ENCODE measurements around the gene CELF5. TPM values are rescaled to one million over a fixed set of nuclear protein-coding genes. Genes with fewer than 3 reads are reported as not detected.
A peak's percentile ranks its signal among the peaks of the same experiment; 100 is the strongest.

The CELF5 gene
- total RNA-seq, 1 experiment from 2014 or later = not detected

DNA sequence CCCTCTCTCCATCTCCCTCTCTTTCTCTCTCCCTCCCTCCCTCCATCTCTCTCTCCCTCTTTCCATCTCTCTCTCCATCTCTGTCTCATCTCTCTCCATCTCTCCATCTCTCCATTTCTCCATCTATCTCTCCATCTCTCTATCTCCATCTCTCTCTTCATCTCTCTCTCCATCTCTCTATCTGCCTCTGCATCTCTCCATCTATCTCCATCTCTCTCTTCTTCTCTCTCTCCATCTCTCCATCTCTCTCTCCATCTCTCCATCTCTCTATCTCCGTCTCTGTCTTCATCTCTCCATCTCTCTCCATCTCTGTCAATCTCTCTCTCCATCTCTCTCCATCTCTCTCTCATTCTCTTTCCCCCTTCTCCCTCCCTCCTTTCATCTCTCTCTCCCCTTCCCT lies 85.8 kb downstream of the CELF5 start:
- H3K27me3 ChIP-seq = no peaks in the 10 kb centered on the region
- no peak overlapping the region for H3K4me3 ChIP-seq
- no peaks in the 10 kb centered on the region for H3K9me3 ChIP-seq
- no peak for DNase-seq
- H3K36me3 ChIP-seq = no peaks in the 10 kb centered on the region

DNA sequence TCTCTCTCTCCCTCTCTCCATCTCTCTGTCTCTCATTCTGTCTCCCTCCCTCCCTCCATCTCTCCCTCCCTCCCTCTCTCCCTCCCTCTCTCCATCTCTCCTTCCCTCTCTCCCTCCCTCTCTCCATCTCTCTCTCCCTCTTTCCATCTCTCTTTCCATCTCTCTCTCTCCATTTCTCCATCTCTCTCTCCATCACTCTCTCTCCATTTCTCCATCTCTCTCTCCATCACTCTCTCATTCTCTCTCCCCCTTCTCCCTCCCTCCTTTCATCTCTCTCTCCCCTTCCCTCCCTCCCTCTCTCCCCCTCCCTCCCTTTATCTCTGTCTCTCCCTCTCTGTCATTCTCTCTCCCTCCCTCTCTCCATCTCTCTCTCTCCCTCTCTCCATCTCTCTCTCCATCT lies 86.2 kb downstream of the CELF5 start:
- Histone ChIP-seq H3K27me3 (no peaks in the 10 kb centered on the region), H3K36me3 (no peaks in the 10 kb centered on the region), H3K4me3 (no peak overlapping the region), H3K9me3 (no peaks in the 10 kb centered on the region)
- no peak for DNase-seq

DNA sequence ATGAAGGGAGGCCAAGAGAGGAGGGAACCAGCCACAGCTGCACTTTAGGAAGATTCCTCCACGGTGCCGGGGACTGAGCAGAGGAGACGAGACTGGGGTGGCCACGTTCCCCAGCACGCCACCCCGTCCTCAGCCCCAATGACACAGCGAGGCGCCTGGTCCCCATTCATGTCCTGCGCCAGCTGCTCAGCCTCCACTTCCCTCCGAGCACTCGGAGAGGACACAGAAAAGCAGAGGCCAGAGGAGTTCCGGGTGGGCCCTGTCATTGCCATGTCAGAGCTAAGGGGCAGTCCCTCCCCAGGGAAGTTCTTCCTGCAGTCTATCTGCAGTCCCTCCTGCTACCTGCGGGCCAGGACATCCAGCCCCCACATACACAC lies 88.7 kb downstream of the CELF5 start:
- H3K9me3 ChIP-seq = no peaks in the 10 kb centered on the region
- H3K27me3 ChIP-seq = no peaks in the 10 kb centered on the region
- no peak overlapping the region for H3K4me3 ChIP-seq
- no peak for DNase-seq
- no peaks in the 10 kb centered on the region for H3K36me3 ChIP-seq

DNA sequence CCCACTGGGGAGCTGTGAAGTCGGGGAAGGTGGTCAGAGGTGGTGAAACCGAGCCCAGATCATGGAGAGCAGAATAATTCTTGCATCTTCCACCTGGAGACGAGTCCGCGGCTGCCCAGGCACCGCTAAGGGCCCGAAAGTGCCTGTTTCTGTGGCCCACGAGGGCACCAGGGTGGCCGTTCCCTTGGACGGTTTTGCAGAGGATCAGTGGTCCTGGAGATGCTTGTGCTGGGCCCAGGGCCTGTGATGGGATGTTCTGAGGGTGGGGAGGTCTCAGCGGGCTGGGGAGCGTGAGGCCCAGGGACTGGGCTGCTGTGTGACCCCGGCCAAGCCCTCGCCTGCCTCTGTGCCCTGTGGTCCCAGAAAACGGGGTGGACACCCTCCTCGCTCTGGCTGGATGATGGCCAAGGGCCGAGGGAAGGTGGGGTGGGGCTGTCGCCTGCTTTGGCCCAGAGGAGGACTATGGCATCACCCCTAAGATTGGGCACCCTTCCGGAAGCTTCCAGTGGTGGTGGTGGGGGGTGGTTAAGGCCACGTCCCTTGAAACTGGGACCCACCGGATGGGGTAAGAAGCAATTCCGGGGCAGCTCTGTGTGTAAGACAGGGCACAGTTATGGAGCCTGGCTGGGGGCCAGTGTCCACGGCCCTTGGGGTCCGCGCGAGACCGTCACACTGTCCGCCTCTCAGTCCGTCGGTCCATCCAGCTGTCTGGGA lies 90.7 kb downstream of the CELF5 start:
- H3K4me3 ChIP-seq = no peak overlapping the region

DNA sequence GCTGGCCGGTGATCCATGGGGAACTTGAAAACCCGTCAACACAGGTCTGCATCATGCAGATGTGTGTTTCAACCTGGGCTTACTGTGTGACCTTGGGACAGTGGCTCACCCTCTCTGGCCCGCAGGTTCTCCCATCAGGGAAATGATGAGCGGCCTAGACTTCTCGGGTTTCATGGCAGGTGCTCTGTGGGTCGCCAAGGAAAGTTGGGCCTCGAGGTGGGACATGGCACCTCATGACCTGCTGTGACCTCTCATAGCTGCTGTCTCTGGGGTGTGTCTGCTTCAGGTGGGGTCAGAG lies 91.2 kb downstream of the CELF5 start:
- Histone ChIP-seq H3K36me3 (no peaks in the 10 kb centered on the region), H3K9me3 (no peaks in the 10 kb centered on the region), H3K4me3 (no peak overlapping the region), H3K27me3 (no peaks in the 10 kb centered on the region)
- DNase-seq = no peak

More for the DNA sequence above, 90.7 kb downstream of the CELF5 start:
- DNase-seq = no peak
- Histone ChIP-seq H3K36me3 (no peaks in the 10 kb centered on the region), H3K27me3 (no peaks in the 10 kb centered on the region), H3K9me3 (no peaks in the 10 kb centered on the region)

DNA sequence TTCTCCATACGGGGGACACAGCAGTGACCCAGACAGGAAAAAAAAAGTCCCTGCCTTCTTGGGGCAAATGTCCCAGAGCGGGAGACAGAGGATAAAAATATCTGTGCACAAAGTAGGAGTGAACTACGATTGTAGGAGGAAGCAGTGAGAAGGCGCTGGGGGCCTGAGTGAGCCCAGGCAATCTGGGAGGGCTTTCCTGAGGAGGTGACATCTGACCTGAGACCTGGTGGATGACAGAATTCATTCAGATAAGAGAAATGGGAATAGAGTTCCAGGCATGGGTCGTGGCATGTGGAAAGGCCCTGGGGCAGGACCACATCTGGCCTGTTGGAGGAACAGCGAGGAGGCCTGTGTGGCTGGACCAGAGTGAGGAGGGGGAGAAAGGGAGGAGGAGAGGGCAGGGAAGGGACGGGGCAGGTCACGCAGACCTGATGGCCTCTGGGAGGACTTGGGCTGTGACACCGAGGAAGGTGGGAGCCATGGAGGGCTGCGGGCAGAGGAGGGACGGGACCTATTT lies 91.7 kb downstream of the CELF5 start:
- DNase-seq = no peak
- Histone ChIP-seq H3K36me3 (no peaks in the 10 kb centered on the region), H3K27me3 (peaks cover 5% of the 10 kb centered on the region; the same call in 1 of the 2 replicates), H3K4me3 (no peak overlapping the region), H3K9me3 (no peaks in the 10 kb centered on the region)

DNA sequence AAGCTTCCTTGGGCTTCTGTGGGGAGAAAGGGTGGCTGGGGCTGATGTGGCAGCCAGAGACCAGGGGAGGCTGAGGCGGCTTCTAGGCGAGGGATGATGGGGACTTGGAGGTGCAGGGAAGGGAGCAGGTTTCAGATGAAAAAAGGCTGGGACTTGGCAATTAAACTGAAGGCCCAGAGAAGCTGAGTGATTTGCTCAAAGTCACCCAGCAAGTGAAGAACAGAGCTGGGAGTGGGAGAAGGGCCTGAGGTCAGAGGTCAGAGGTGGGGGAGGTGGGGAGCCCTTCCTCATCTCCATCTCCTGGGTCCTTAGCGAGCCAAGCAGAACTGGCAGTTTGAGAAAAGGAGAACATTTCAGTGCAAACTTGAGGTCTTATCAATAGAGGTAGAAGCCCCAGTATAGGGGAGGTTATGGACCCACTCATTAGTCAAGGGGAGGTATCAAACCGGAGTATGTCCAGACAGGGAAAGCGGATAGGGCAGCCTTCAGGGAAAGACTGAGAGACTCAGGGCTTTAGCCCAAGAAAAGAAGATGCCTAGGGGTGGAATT lies 92.3 kb downstream of the CELF5 start:
- no peak for DNase-seq
- peaks cover 5% of the 10 kb centered on the region; the same call in 1 of the 2 replicates for H3K27me3 ChIP-seq
- no peak overlapping the region for H3K4me3 ChIP-seq
- H3K9me3 ChIP-seq = no peaks in the 10 kb centered on the region
- no peaks in the 10 kb centered on the region for H3K36me3 ChIP-seq

DNA sequence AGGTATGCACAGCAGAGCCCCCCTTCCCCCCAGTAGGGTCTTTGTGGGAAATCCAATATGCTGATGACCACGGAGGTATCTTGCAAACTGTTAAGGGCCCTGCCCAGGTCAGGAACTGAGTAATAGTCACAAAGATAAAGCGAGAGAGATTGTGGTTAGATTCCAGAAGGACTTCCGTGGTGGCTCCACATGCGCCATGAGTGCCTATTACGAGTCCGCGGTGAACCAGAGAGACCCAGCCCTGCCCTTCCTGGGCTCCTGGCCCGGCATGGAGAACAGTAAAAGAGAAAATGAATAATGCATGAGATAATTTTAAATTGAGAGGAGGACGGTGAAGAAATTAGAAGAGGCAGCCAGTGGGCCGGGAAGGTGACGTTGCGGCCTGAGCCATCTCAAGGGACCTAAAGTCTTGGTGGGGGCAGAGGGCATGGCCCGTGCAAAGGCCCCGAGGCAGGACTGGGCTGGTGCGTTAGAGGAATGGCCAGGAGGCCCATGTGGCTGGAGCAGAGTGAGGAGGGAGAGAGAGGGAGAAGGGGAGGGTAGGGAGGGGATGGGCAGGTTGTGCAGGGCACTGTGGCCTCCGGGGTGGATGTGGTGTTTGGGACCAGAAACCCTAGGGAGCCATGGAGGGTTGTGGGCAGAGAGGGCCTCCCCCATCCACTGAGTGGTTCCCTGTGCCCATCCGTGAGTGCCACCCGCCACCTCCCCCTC lies 95.3 kb downstream of the CELF5 start:
- Histone ChIP-seq H3K27me3 (peaks cover 5% of the 10 kb centered on the region; the same call in 1 of the 2 replicates), H3K9me3 (no peaks in the 10 kb centered on the region), H3K4me3 (no peak overlapping the region), H3K36me3 (no peaks in the 10 kb centered on the region)
- DNase-seq = no peak

DNA sequence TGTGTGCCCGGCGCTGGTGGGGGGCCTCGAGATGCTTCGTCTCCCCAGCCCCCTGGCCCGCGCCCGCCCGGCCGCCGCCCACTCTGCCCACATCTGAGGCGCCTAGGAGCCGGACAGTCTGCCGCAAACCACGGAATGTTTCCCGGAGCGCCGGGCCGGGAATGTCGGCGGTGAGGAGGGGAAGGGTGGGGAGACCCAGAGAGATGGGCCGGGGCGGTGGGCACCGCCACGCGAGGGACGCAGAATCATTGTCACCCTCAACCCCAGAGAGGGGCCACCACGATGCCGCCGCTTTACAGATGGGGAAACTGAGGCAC lies 95.9 kb downstream of the CELF5 start:
- no peaks in the 10 kb centered on the region for H3K36me3 ChIP-seq
- H3K9me3 ChIP-seq = no peaks in the 10 kb centered on the region
- H3K27me3 ChIP-seq = peaks cover 5% of the 10 kb centered on the region; the same call in 1 of the 2 replicates
- no peak overlapping the region for H3K4me3 ChIP-seq
- DNase-seq = no peak

DNA sequence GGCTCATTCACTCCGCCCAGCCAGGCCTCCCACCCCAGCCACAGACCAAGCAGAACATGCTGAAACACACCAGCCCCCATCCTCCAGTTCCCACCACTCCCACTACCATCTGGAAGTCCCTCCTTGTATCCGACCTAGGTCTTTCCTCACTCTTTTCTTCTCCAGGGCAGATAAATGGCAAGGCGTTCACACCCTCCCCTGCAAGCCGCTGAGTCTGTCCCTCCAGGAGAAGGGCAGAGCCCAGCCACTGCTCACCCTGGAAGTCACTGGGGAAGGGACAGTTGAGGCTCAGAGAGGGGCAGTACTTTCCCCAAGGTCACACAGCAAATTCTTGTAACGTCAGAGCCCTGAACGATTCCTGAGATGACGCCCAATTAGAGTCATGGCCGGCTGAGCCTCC lies 96.4 kb downstream of the CELF5 start:
- Histone ChIP-seq H3K4me3 (no peak overlapping the region), H3K27me3 (peaks cover 5% of the 10 kb centered on the region; the same call in 1 of the 2 replicates), H3K36me3 (no peaks in the 10 kb centered on the region), H3K9me3 (no peaks in the 10 kb centered on the region)
- no peak for DNase-seq

DNA sequence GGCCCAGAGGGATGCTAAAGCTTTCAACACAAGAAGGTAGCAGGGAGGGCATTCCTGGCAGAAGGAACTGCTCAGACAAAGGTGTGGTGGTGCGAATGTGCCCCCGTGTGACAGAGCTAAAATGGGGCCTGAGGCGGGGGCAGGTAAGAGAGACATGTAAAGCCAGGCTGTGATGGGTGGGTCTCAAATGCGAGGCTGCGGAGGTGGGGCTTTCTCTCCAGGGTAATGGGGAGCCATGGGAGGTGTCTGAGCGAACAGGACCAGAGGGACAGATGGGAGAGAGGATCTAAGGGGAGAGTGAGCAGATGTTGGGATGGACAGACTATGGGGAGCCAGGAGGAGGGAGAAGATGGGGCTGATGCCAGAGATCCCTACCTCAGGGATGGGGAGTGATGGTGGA lies 97.2 kb downstream of the CELF5 start:
- no peak for DNase-seq
- Histone ChIP-seq H3K9me3 (no peaks in the 10 kb centered on the region), H3K27me3 (peaks cover 5% of the 10 kb centered on the region; the same call in 1 of the 2 replicates), H3K36me3 (no peaks in the 10 kb centered on the region), H3K4me3 (no peak overlapping the region)

DNA sequence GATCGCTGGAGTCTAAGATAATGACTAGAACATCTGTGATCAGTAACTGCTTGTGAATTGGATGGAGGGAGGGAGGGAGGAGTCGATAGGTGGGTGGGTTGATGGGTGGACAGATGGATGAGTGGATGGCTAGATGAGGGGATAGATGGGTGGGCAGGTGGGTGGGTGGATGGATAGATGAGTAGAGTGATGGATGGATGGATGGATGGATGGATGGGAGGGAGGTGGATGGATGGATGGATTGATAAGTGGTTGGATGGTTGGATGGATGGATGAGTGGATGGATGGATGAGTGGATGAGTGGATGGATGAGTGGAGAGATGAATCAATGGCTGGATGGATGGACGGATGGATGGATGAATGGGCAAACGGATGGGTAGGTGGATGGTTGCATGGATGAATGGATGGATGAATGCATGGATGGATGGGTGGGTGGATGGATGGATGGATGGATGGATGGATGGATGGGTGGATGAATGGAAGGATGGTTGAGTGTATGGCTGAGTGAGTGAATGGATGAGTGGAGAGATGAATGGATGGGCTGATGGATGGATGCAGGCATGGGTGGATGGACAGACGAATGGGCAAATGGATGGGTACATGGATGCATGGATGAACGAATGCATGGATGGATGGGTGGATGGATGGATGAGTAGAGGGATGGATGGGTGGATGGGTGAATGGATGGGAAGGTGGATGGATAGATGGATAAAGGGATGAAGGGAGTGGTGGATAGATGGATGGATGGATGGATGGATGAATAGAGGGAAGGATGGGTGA lies 97.9 kb downstream of the CELF5 start:
- Histone ChIP-seq H3K36me3 (no peaks in the 10 kb centered on the region), H3K27me3 (peaks cover 5% of the 10 kb centered on the region; the same call in 1 of the 2 replicates), H3K4me3 (no peak overlapping the region), H3K9me3 (no peaks in the 10 kb centered on the region)
- DNase-seq = no peak

DNA sequence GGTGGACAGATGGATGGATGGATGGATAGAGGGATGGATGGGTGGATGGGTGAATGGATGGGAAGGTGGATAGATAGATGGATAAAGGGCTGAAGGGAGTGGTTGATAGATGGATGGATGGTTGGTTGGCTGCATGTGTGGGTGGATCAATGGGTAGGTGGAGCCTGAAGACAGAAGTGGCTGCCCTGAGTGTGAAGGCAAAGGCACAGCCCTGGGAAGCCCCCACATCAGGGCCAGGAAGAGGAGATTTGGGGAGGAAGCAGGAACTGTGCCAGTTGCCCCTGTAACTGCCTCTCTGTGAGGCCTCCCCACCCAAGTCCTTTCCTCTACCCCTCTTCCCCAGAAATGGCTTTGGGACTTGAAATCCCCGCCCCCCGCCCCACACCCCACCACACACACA lies 98.6 kb downstream of the CELF5 start:
- no peak for DNase-seq
- Histone ChIP-seq H3K4me3 (no peak overlapping the region), H3K36me3 (no peaks in the 10 kb centered on the region), H3K9me3 (no peaks in the 10 kb centered on the region), H3K27me3 (peaks cover 5% of the 10 kb centered on the region; the same call in 1 of the 2 replicates)

DNA sequence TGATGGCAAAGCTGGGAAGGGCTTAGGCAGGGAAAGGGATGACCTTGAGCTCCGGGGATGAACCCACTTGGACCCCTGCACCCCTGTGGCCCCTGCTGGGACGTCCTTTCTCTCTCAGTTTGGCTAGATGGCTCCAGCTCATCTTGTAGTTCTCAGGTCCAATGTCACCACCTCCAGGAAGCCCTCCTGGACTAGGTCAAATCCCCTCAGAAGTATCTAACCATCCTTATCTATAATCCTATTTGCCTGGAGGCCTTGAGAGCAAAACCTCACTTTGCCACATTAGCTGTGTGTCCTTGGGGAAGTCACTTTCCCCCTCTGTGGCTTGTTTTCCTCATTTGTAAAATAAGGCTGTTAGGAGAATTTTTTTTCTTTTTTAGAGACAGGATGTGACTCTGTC lies 99.2 kb downstream of the CELF5 start:
- peaks cover 5% of the 10 kb centered on the region; the same call in 1 of the 2 replicates for H3K27me3 ChIP-seq
- no peak overlapping the region for H3K4me3 ChIP-seq
- DNase-seq = no peak
- no peaks in the 10 kb centered on the region for H3K9me3 ChIP-seq
- H3K36me3 ChIP-seq = no peaks in the 10 kb centered on the region

DNA sequence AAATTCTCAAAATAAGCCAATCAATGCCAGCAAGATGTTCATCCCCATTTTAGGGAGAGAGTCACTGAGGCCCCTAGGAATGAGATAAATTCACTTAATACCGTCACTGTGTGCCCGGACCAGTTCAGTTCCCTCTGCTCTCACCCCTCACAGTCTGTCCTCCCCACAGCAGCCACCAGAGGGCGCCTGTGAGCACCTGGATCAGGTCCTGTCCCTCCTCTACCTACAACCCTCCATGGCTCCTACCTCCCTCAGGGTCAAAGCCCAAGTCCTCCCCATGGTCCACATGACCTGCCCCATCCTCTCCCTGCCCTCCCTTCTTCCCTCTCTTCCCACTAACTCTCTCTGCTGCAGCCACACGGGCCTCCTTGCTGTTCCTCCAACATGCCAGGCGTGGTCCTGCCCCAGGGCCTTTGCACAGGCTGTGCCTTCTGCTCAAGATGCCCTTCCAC lies 100.0 kb downstream of the CELF5 start:
- DNase-seq = peak; percentile 28
- Histone ChIP-seq H3K9me3 (no peaks in the 10 kb centered on the region), H3K27me3 (peaks cover 5% of the 10 kb centered on the region; the same call in 1 of the 2 replicates), H3K36me3 (no peaks in the 10 kb centered on the region), H3K4me3 (no peak overlapping the region)

DNA sequence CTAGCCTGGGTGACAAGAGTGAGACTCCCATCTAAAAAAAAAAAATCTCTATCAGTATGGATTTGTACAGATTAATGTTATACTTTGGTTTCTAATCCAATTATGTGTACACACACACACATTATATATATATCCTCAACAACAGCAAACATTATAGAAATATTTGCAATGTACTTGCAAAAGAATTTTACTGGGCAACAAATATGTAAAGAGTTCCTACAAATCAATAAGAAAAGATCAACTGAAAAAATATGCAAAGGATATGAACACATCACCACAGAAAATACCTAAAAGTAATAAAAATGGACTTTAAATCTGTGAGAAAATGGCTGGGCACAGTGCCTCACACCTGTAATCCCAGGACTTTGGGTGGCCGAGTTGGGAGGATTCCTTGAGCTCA lies 101.0 kb downstream of the CELF5 start:
- Histone ChIP-seq H3K9me3 (no peaks in the 10 kb centered on the region), H3K27me3 (peaks cover 5% of the 10 kb centered on the region; the same call in 1 of the 2 replicates), H3K36me3 (no peaks in the 10 kb centered on the region), H3K4me3 (no peak overlapping the region)
- DNase-seq = no peak

DNA sequence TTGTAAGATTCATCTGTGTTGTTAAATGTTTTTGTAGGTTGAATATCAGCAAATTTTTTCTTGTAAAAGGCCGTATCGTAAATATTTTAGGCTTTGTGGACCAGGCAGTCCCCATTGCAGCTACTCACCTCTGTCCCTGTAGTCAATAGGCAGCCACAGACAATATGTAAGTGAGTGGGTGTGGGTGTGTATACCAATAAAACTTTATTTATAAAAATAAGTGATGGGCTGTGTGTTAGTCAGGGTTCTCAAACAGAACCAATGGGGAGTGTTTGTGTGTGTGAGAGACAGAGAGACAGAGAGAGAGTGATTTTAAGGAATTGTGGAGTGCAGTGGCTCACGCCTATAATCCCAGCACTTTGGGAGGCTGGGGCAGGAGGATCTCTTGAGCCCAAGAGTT lies 104.3 kb downstream of the CELF5 start:
- no peaks in the 10 kb centered on the region for H3K36me3 ChIP-seq
- H3K9me3 ChIP-seq = no peaks in the 10 kb centered on the region
- H3K4me3 ChIP-seq = no peak overlapping the region
- no peaks in the 10 kb centered on the region for H3K27me3 ChIP-seq
- DNase-seq = no peak

Data from MG63 (cell line).